Measurements from ENCODE around the gene RBFOX2. TPM values are rescaled to one million over a fixed set of nuclear protein-coding genes. Genes with fewer than 3 reads are reported as not detected.
"Not testable (repeated sequence)": the region's sequence is repeated elsewhere in the genome, so short reads cannot be mapped to it uniquely, and the experiment has no call there.

Gene RBFOX2
- total RNA-seq, 1 donor from 2014 or later: 200 TPM

- no peak overlapping the region for H3K27ac ChIP-seq (ENCODE audit: low read depth, low read length)
- no peaks in the 10 kb centered on the region for H3K36me3 ChIP-seq (ENCODE audit: control insufficient read depth in 3 of 3, insufficient read depth in 3 of 3, low read length in 3 of 3)
- H3K4me1 ChIP-seq (ENCODE audit: control insufficient read depth in 3 of 3, insufficient read depth in 3 of 3, low read length in 3 of 3): peaks cover 5 to 14% (median 14%) of the 10 kb centered on the region in 3 donors
- H3K9ac ChIP-seq (ENCODE audit: low read depth in 1 of 3, low read length in 3 of 3): no peak overlapping the region
- H3K27me3 ChIP-seq (ENCODE audit: control insufficient read depth in 3 of 3, insufficient read depth in 3 of 3, low read length in 3 of 3): no peaks in the 10 kb centered on the region
- no peaks in the 10 kb centered on the region for H3K9me3 ChIP-seq (ENCODE audit: control insufficient read depth in 3 of 3, low read length in 3 of 3)
- H3K4me3 ChIP-seq (ENCODE audit: low read length in 3 of 3): no peak overlapping the region
Measured at GRCh38 chr22:35797411-35797810, 231.2 kb downstream of the RBFOX2 start.

DNA sequence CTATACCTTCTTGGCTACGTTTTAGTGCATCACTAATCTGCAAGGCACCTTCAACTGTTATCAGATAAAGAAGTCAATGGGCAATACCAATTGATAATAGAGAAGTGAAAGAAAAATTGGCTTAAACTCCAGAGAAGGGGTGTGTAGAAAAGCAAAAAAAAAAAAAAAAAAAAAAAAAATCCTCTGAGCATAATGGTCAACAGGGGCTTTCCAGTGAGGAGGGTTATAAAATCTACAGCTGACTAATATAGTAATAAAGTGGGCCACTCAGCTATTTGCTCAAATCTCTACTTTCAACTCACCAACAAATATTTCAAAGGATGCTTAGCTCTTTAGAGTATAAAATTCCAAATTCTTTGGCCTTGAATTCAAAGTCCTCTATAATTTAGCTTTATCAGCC, 233.1 kb downstream of the RBFOX2 start:
- H3K27ac ChIP-seq (ENCODE audit: low read depth, low read length): no peak overlapping the region
- no peaks in the 10 kb centered on the region for H3K27me3 ChIP-seq (ENCODE audit: control insufficient read depth in 3 of 3, insufficient read depth in 3 of 3, low read length in 3 of 3)
- no peaks in the 10 kb centered on the region for H3K36me3 ChIP-seq (ENCODE audit: control insufficient read depth in 3 of 3, insufficient read depth in 3 of 3, low read length in 3 of 3)
- H3K4me1 ChIP-seq (ENCODE audit: control insufficient read depth in 3 of 3, insufficient read depth in 3 of 3, low read length in 3 of 3): peaks cover 2 to 10% (median 8%) of the 10 kb centered on the region in 3 donors
- no peak overlapping the region for H3K9ac ChIP-seq (ENCODE audit: low read depth in 1 of 3, low read length in 3 of 3)
- no peaks in the 10 kb centered on the region for H3K9me3 ChIP-seq (ENCODE audit: control insufficient read depth in 3 of 3, low read length in 3 of 3)
- no peak overlapping the region for H3K4me3 ChIP-seq (ENCODE audit: low read length in 3 of 3)

DNA sequence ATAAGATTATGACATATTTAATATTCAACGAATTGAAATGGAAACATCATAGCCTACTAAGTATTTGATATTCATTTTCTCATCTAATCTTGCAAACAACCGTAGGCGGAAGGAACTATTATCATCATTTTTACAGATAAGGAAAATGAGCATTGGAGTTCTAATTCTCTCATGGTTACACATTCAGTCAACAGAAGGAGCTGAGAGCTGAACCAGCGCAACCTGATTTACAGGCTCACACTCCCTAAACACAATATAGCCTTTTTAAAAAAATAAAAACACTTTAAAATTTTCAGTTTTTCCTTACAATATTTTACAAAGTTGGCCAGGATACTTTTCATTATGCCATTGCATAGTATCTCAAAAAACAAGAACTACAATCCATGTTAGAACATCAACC, 236.1 kb downstream of the RBFOX2 start:
- Histone ChIP-seq H3K9me3 (ENCODE audit: control insufficient read depth in 3 of 3, low read length in 3 of 3) (no peaks in the 10 kb centered on the region), H3K27me3 (ENCODE audit: control insufficient read depth in 3 of 3, insufficient read depth in 3 of 3, low read length in 3 of 3) (no peaks in the 10 kb centered on the region), H3K4me1 (ENCODE audit: control insufficient read depth in 3 of 3, insufficient read depth in 3 of 3, low read length in 3 of 3) (peaks cover 0 to 2% (median 2%) of the 10 kb centered on the region in 3 donors), H3K9ac (ENCODE audit: low read depth in 1 of 3, low read length in 3 of 3) (no peak overlapping the region), H3K36me3 (ENCODE audit: control insufficient read depth in 3 of 3, insufficient read depth in 3 of 3, low read length in 3 of 3) (no peaks in the 10 kb centered on the region), H3K27ac (ENCODE audit: low read depth, low read length) (no peak overlapping the region), H3K4me3 (ENCODE audit: low read length in 3 of 3) (no peak overlapping the region)

- H3K36me3 ChIP-seq (ENCODE audit: control insufficient read depth in 3 of 3, insufficient read depth in 3 of 3, low read length in 3 of 3); H3K4me1 ChIP-seq (ENCODE audit: control insufficient read depth in 3 of 3, insufficient read depth in 3 of 3, low read length in 3 of 3); H3K4me3 ChIP-seq (ENCODE audit: low read length in 3 of 3); H3K27me3 ChIP-seq (ENCODE audit: control insufficient read depth in 3 of 3, insufficient read depth in 3 of 3, low read length in 3 of 3); H3K9ac ChIP-seq (ENCODE audit: low read depth in 1 of 3, low read length in 3 of 3); H3K9me3 ChIP-seq (ENCODE audit: control insufficient read depth in 3 of 3, low read length in 3 of 3); H3K27ac ChIP-seq (ENCODE audit: low read depth, low read length): not testable (repeated sequence)
Measured at GRCh38 chr22:35791788-35792187, 236.8 kb downstream of the RBFOX2 start.

GRCh38 chr22:35785181-35785923, 243.3 kb downstream of the RBFOX2 start:
- Histone ChIP-seq H3K36me3 (ENCODE audit: control insufficient read depth in 3 of 3, insufficient read depth in 3 of 3, low read length in 3 of 3) (peaks cover 7 to 13% (median 9%) of the 10 kb centered on the region in 3 donors), H3K27me3 (ENCODE audit: control insufficient read depth in 3 of 3, insufficient read depth in 3 of 3, low read length in 3 of 3) (no peaks in the 10 kb centered on the region), H3K4me1 (ENCODE audit: control insufficient read depth in 3 of 3, insufficient read depth in 3 of 3, low read length in 3 of 3) (peaks cover 30 to 45% (median 33%) of the 10 kb centered on the region in 3 donors), H3K9me3 (ENCODE audit: control insufficient read depth in 3 of 3, low read length in 3 of 3) (no peaks in the 10 kb centered on the region), H3K27ac (ENCODE audit: low read depth, low read length) (peak overlapping the region; percentile 10), H3K9ac (ENCODE audit: low read depth in 1 of 3, low read length in 3 of 3) (no peak overlapping the region), H3K4me3 (ENCODE audit: low read length in 3 of 3) (no peak overlapping the region)

- Histone ChIP-seq H3K36me3 (ENCODE audit: control insufficient read depth in 3 of 3, insufficient read depth in 3 of 3, low read length in 3 of 3) (peaks cover 7 to 13% (median 9%) of the 10 kb centered on the region in 3 donors), H3K4me3 (ENCODE audit: low read length in 3 of 3) (no peak overlapping the region), H3K9ac (ENCODE audit: low read depth in 1 of 3, low read length in 3 of 3) (no peak overlapping the region), H3K27me3 (ENCODE audit: control insufficient read depth in 3 of 3, insufficient read depth in 3 of 3, low read length in 3 of 3) (no peaks in the 10 kb centered on the region), H3K4me1 (ENCODE audit: control insufficient read depth in 3 of 3, insufficient read depth in 3 of 3, low read length in 3 of 3) (peaks cover 30 to 45% (median 33%) of the 10 kb centered on the region in 3 donors), H3K27ac (ENCODE audit: low read depth, low read length) (no peak overlapping the region), H3K9me3 (ENCODE audit: control insufficient read depth in 3 of 3, low read length in 3 of 3) (no peaks in the 10 kb centered on the region)
Measured at GRCh38 chr22:35784633-35785032, 244.0 kb downstream of the RBFOX2 start.

GRCh38 chr22:35783943-35784614, 244.5 kb downstream of the RBFOX2 start:
- Histone ChIP-seq H3K4me1 (ENCODE audit: control insufficient read depth in 3 of 3, insufficient read depth in 3 of 3, low read length in 3 of 3) (peaks cover 30 to 45% (median 33%) of the 10 kb centered on the region in 3 donors), H3K36me3 (ENCODE audit: control insufficient read depth in 3 of 3, insufficient read depth in 3 of 3, low read length in 3 of 3) (peaks cover 7 to 13% (median 9%) of the 10 kb centered on the region in 3 donors), H3K27ac (ENCODE audit: low read depth, low read length) (no peak overlapping the region), H3K27me3 (ENCODE audit: control insufficient read depth in 3 of 3, insufficient read depth in 3 of 3, low read length in 3 of 3) (no peaks in the 10 kb centered on the region), H3K9ac (ENCODE audit: low read depth in 1 of 3, low read length in 3 of 3) (no peak overlapping the region), H3K9me3 (ENCODE audit: control insufficient read depth in 3 of 3, low read length in 3 of 3) (no peaks in the 10 kb centered on the region), H3K4me3 (ENCODE audit: low read length in 3 of 3) (peak overlapping the region in 1 of 3 donors; percentile 8)

DNA sequence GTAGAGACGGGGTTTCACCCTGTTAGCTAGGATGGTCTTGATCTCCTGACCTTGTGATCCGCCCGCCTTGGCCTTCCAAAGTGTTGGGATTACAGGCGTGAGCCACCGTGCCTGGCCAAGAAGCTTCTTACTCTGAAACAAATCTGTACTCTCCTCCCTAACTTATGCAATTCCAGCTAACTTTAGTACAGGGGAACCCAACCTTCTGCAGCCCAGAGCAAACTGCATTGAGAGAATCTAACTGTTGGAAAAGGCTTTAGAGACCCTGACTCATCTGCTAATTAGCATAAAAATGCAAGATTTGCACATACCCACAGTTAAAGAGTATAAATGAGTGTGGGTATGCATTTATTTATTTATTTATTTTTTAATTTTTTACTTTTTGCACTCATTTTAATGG, 246.1 kb downstream of the RBFOX2 start:
- peaks cover 7 to 15% (median 9%) of the 10 kb centered on the region in 3 donors for H3K36me3 ChIP-seq (ENCODE audit: control insufficient read depth in 3 of 3, insufficient read depth in 3 of 3, low read length in 3 of 3)
- no peak overlapping the region for H3K4me3 ChIP-seq (ENCODE audit: low read length in 3 of 3)
- H3K9me3 ChIP-seq (ENCODE audit: control insufficient read depth in 3 of 3, low read length in 3 of 3): no peaks in the 10 kb centered on the region
- H3K4me1 ChIP-seq (ENCODE audit: control insufficient read depth in 3 of 3, insufficient read depth in 3 of 3, low read length in 3 of 3): peaks cover 30 to 45% (median 33%) of the 10 kb centered on the region in 3 donors
- H3K9ac ChIP-seq (ENCODE audit: low read depth in 1 of 3, low read length in 3 of 3): no peak overlapping the region
- H3K27ac ChIP-seq (ENCODE audit: low read depth, low read length): peak overlapping the region; percentile 21
- no peaks in the 10 kb centered on the region for H3K27me3 ChIP-seq (ENCODE audit: control insufficient read depth in 3 of 3, insufficient read depth in 3 of 3, low read length in 3 of 3)

DNA sequence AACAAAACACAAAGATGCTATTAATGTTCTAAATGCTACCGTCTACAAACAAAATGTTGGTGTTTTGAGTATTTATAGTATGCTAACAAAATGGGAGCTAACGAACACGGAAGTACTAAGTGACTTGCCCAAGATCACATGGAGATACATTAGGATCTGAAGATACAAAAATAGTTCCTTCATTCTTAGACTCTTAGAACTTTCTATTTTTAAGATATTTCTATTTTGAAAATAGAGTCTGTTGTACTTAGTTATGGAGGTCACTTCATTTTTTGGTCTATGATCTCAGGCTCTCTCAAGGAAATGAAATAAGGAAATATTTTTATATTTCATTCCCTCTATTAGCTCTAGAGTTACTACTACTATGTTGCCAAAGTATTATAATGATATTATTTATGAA, 246.7 kb downstream of the RBFOX2 start:
- Histone ChIP-seq H3K9me3 (ENCODE audit: control insufficient read depth in 3 of 3, low read length in 3 of 3) (no peaks in the 10 kb centered on the region), H3K9ac (ENCODE audit: low read depth in 1 of 3, low read length in 3 of 3) (no peak overlapping the region), H3K4me1 (ENCODE audit: control insufficient read depth in 3 of 3, insufficient read depth in 3 of 3, low read length in 3 of 3) (peaks cover 29 to 40% (median 33%) of the 10 kb centered on the region in 3 donors), H3K27ac (ENCODE audit: low read depth, low read length) (peak overlapping the region; percentile 21), H3K36me3 (ENCODE audit: control insufficient read depth in 3 of 3, insufficient read depth in 3 of 3, low read length in 3 of 3) (peaks cover 7 to 15% (median 9%) of the 10 kb centered on the region in 3 donors), H3K27me3 (ENCODE audit: control insufficient read depth in 3 of 3, insufficient read depth in 3 of 3, low read length in 3 of 3) (no peaks in the 10 kb centered on the region), H3K4me3 (ENCODE audit: low read length in 3 of 3) (no peak overlapping the region)

GRCh38 chr22:35777335-35777975, 251.2 kb downstream of the RBFOX2 start:
- peaks cover 6 to 8% (median 7%) of the 10 kb centered on the region in 3 donors for H3K36me3 ChIP-seq (ENCODE audit: control insufficient read depth in 3 of 3, insufficient read depth in 3 of 3, low read length in 3 of 3)
- no peaks in the 10 kb centered on the region for H3K27me3 ChIP-seq (ENCODE audit: control insufficient read depth in 3 of 3, insufficient read depth in 3 of 3, low read length in 3 of 3)
- H3K4me3 ChIP-seq (ENCODE audit: low read length in 3 of 3): no peak overlapping the region
- H3K9me3 ChIP-seq (ENCODE audit: control insufficient read depth in 3 of 3, low read length in 3 of 3): no peaks in the 10 kb centered on the region
- H3K27ac ChIP-seq (ENCODE audit: low read depth, low read length): no peak overlapping the region
- H3K4me1 ChIP-seq (ENCODE audit: control insufficient read depth in 3 of 3, insufficient read depth in 3 of 3, low read length in 3 of 3): peaks cover 4 to 6% (median 4%) of the 10 kb centered on the region in 3 donors
- H3K9ac ChIP-seq (ENCODE audit: low read depth in 1 of 3, low read length in 3 of 3): no peak overlapping the region
